ENCODE data around the gene CTNND1.

CTNND1 gene

GRCh38 chr11:57728829-57729228 is 32.8 kb upstream of the CTNND1 start:
- H3K36me3 ChIP-seq, result no peaks in the 10 kb centered on the region
- no peaks in the 10 kb centered on the region for H3K27me3 ChIP-seq
- H3K4me3 ChIP-seq (ENCODE audit: low read depth in 1 of 2, low read length in 1 of 2), result no peak overlapping the region
- no peaks in the 10 kb centered on the region for H3K9me3 ChIP-seq
- no peaks in the 10 kb centered on the region for H3K4me1 ChIP-seq (ENCODE audit: control insufficient read depth in 1 of 2, insufficient read depth in 1 of 2, low read depth in 1 of 2, low read length in 1 of 2)
- no peak overlapping the region for H3K27ac ChIP-seq
- no peak for TF ChIP-seq CTCF (IDR thresholded peaks at IDR 0.05)

GRCh38 chr11:57729479-57729878 is 32.1 kb upstream of the CTNND1 start:
- H3K27ac ChIP-seq, result no peak overlapping the region
- H3K4me3 ChIP-seq (ENCODE audit: low read depth in 1 of 2, low read length in 1 of 2), result no peak overlapping the region
- no peaks in the 10 kb centered on the region for H3K36me3 ChIP-seq
- no peaks in the 10 kb centered on the region for H3K9me3 ChIP-seq
- no peaks in the 10 kb centered on the region for H3K4me1 ChIP-seq (ENCODE audit: control insufficient read depth in 1 of 2, insufficient read depth in 1 of 2, low read depth in 1 of 2, low read length in 1 of 2)
- no peaks in the 10 kb centered on the region for H3K27me3 ChIP-seq
- TF ChIP-seq CTCF (IDR thresholded peaks at IDR 0.05), result no peak

- no peaks in the 10 kb centered on the region for H3K4me1 ChIP-seq (ENCODE audit: control insufficient read depth in 1 of 2, insufficient read depth in 1 of 2, low read depth in 1 of 2, low read length in 1 of 2)
- no peak overlapping the region for H3K27ac ChIP-seq
- no peak overlapping the region for H3K4me3 ChIP-seq (ENCODE audit: low read depth in 1 of 2, low read length in 1 of 2)
- H3K36me3 ChIP-seq, result peaks cover 4% of the 10 kb centered on the region
- no peak for TF ChIP-seq CTCF (IDR thresholded peaks at IDR 0.05)
- no peaks in the 10 kb centered on the region for H3K27me3 ChIP-seq
- H3K9me3 ChIP-seq, result no peaks in the 10 kb centered on the region
These were observed 28.9 kb upstream of the CTNND1 start for GRCh38 chr11:57732661-57733060.

GRCh38 chr11:57735619-57736298 is 25.8 kb upstream of the CTNND1 start:
- TF ChIP-seq CTCF (IDR thresholded peaks at IDR 0.05), result no peak
- Histone ChIP-seq H3K27ac (no peak overlapping the region), H3K4me3 (ENCODE audit: low read depth in 1 of 2, low read length in 1 of 2) (no peak overlapping the region), H3K27me3 (no peaks in the 10 kb centered on the region), H3K4me1 (ENCODE audit: control insufficient read depth in 1 of 2, insufficient read depth in 1 of 2, low read depth in 1 of 2, low read length in 1 of 2) (peaks cover 2% of the 10 kb centered on the region in 2 experiments), H3K9me3 (no peaks in the 10 kb centered on the region), H3K36me3 (peaks cover 20% of the 10 kb centered on the region)

- Histone ChIP-seq H3K4me3 (ENCODE audit: low read depth in 1 of 2, low read length in 1 of 2) (peak within 1 kb of the TSS; percentile 62 to 88), H3K9me3 (no peaks in the 10 kb centered on the region), H3K4me1 (ENCODE audit: control insufficient read depth in 1 of 2, insufficient read depth in 1 of 2, low read depth in 1 of 2, low read length in 1 of 2) (peaks cover 17% of the 10 kb centered on the region in 2 experiments), H3K27me3 (no peaks in the 10 kb centered on the region), H3K36me3 (peaks cover 46% of the 10 kb centered on the region), H3K27ac (peak within 1 kb of the TSS; percentile 84)
- TF ChIP-seq CTCF (IDR thresholded peaks at IDR 0.05), result no peak
These were observed 20.2 kb upstream of the CTNND1 start, which contains the start of gene SELENOH for GRCh38 chr11:57741132-57742086. Gene SELENOH, plus strand, starts transcription at chr11:57741491. Its CDS starts 105 bp downstream, at chr11:57741596.

All from neutrophil (primary cell).